Kidney (tissue), 14 donors: ENCODE measurements around the gene GALNT7. TPM values are rescaled to one million over a fixed set of nuclear protein-coding genes. Genes with fewer than 3 reads are reported as not detected.

Experiments
- DNase-seq, 5 donors: peaks; one replicate each; pipeline ENCODE4 v3.0.0-alpha.2; 2013 to 2020
- FAIRE-seq: peaks from 2 replicates; lab custom pipeline; 2012; peaks lifted over from hg19 to GRCh38; lab: Jason Lieb, UNC
- H3K27ac ChIP-seq, 2 donors: one replicate each; pipeline ENCODE4 v1.7.0; 2013; ENCODE audit warnings: low read depth in 2 of 2, low read length in 2 of 2, inconsistent platforms in 1 of 2
- H3K27me3 ChIP-seq: one replicate; pipeline ENCODE4 v1.7.1; 2013; ENCODE audit warnings: low read length, inconsistent platforms; ENCODE audit not compliant: control insufficient read depth, insufficient read depth
- H3K36me3 ChIP-seq, 3 donors: one replicate each; pipeline versions ENCODE4 v1.7.0 to v1.7.1; 2013; ENCODE audit warnings: low read length in 3 of 3, control low read depth in 1 of 3, inconsistent platforms in 1 of 3; ENCODE audit not compliant: insufficient read depth in 3 of 3, control insufficient read depth in 2 of 3
- H3K4me1 ChIP-seq, 3 donors: one replicate each; pipeline versions ENCODE4 v1.7.0 to v1.7.1; 2013; ENCODE audit warnings: low read length in 3 of 3, inconsistent platforms in 1 of 3, low read depth in 1 of 3; ENCODE audit not compliant: control insufficient read depth in 2 of 3, insufficient read depth in 2 of 3
- H3K4me3 ChIP-seq, 3 donors: one replicate each; pipeline versions ENCODE4 v1.7.0 to v1.8.1; 2013; ENCODE audit warnings: low read length in 3 of 3, control low read depth in 1 of 3, inconsistent platforms in 1 of 3
- H3K9ac ChIP-seq, 3 donors: one replicate each; pipeline versions ENCODE4 v1.7.0 to v1.7.1; 2013; ENCODE audit warnings: low read length in 3 of 3, control low read depth in 1 of 3, inconsistent platforms in 1 of 3
- H3K9me3 ChIP-seq, 3 donors: one replicate each; pipeline versions ENCODE4 v1.7.0 to v1.7.1; 2013; ENCODE audit warnings: low read length in 3 of 3, control low read depth in 1 of 3, inconsistent platforms in 1 of 3; ENCODE audit not compliant: control insufficient read depth in 2 of 3, insufficient read depth in 1 of 3
- intact Hi-C: fragments of 100-400 bp; cut with DNase I; formaldehyde crosslinking; loops from one replicate; pipeline ENCODE4 v1.11.1; 2022
- polyA plus RNA-seq: library from polyadenylated mRNA; stranded (reverse); fragments of 350-450 nt; fragmentation: Illumina TruSeq; extraction: RNeasy Lipid Tissue Mini Kit (QIAGEN cat#74804); gene quantifications from one replicate; pipeline ENCODE4 v1.2.3, GENCODE V29; 2014; ENCODE audit warnings: low read depth, low replicate concordance; ENCODE audit not compliant: insufficient read depth
- total RNA-seq: library from RNA; stranded (reverse); fragmentation: NEBNext Ultra II Directional; extraction: Animal tissue kit (Norgen Biotek cat#: 25700); gene quantifications from one replicate; pipeline ENCODE4 v1.2.1, GENCODE V29; 2021
- TF ChIP-seq, protein P1 (sequence below): IDR thresholded peaks from 3 replicates; pipeline ENCODE4 v1.5.1; 2012; ENCODE audit warnings: mild to moderate bottlenecking, moderate library complexity, borderline replicate concordance; ENCODE audit not compliant: insufficient read depth; ENCODE audit errors: extremely low read depth
- donor health status: control.
- donor health status: control.
- donor health status: control.
- donor health status: control.
- donor health status: control.
- donor health status: DM: yes; HTN: yes; CAD: no.
- donor health status: Normal renal cell carcinoma (clear cell type).

Gene GALNT7
- total and polyA plus RNA-seq, 2 donors from 2014 or later, result 3.8 to 25.6 TPM

DNA sequence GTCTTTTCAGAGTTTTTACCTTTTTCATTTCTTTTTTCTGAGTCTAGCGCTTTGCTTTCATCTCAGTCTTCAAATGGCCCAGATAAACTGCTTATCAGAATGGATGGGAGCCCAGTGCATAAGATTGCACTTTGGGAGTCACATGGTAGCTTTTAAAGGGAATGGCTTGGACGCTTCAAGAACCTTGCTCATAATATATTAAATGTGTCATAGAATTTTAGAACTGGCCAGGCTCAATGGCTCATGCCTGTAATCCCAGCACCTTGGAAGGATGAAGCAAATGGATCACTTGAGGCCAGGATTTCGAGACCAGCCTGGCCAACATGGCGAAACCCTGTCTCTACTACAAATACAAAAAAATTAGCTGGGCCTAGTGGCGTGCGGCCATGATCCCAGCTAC lies 97.1 kb downstream of the GALNT7 start:
- no peak for DNase-seq
- TF ChIP-seq, protein P1, sequence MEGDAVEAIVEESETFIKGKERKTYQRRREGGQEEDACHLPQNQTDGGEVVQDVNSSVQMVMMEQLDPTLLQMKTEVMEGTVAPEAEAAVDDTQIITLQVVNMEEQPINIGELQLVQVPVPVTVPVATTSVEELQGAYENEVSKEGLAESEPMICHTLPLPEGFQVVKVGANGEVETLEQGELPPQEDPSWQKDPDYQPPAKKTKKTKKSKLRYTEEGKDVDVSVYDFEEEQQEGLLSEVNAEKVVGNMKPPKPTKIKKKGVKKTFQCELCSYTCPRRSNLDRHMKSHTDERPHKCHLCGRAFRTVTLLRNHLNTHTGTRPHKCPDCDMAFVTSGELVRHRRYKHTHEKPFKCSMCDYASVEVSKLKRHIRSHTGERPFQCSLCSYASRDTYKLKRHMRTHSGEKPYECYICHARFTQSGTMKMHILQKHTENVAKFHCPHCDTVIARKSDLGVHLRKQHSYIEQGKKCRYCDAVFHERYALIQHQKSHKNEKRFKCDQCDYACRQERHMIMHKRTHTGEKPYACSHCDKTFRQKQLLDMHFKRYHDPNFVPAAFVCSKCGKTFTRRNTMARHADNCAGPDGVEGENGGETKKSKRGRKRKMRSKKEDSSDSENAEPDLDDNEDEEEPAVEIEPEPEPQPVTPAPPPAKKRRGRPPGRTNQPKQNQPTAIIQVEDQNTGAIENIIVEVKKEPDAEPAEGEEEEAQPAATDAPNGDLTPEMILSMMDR, result no peak
- no peaks in the 10 kb centered on the region for H3K4me1 ChIP-seq
- H3K36me3 ChIP-seq, result no peaks in the 10 kb centered on the region
- no peaks in the 10 kb centered on the region for H3K9me3 ChIP-seq
- no peak overlapping the region for H3K4me3 ChIP-seq
- H3K9ac ChIP-seq, result no peak overlapping the region
- no peak overlapping the region for H3K27ac ChIP-seq
- intact Hi-C loops, result no loop called here
- no peaks in the 10 kb centered on the region for H3K27me3 ChIP-seq
- FAIRE-seq, result no peak

DNA sequence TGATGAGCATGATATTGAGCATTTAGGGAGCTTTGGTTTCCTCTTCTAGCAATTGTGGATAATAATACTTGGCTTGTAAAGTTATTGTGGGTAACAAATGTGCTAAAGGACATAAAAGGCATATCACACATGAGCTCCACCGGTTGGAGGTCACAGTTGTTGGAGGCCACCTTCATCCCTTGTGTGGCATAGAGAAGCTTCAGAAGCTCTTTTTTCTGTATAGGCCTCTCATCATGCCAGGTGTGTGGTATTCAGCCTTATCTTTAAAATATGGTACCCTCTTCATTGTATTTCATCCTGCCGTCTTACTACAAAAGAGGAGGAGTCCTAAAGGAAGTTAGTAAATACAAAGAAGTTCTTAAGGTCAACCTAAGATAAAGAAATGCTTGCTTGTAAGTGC lies 99.1 kb downstream of the GALNT7 start:
- H3K27me3 ChIP-seq, result no peaks in the 10 kb centered on the region
- intact Hi-C loops, result no loop called here
- no peak overlapping the region for H3K9ac ChIP-seq
- no peaks in the 10 kb centered on the region for H3K36me3 ChIP-seq
- no peaks in the 10 kb centered on the region for H3K9me3 ChIP-seq
- DNase-seq, result no peak
- TF ChIP-seq, protein P1, result no peak
- no peak overlapping the region for H3K27ac ChIP-seq
- no peaks in the 10 kb centered on the region for H3K4me1 ChIP-seq
- FAIRE-seq, result no peak
- no peak overlapping the region for H3K4me3 ChIP-seq

DNA sequence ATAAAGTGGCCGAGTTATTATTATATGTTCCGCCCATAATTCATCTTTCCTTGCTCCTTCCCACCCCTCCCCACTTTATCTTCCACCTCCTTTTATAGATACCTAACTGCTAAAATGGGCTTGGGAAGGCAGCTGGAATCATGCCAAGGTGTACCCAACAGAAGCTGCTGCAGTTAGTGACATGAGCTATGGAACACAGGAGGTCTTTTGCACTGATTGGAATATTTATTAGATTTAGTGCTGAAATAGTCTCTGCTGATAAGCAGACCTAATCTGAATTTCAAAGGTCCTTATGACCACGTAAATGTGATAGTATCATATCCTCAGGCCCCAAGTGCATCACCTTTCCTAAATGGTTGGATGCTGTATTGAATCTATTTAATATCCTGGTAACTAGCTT lies 100.7 kb downstream of the GALNT7 start:
- DNase-seq (no peak), FAIRE-seq (no peak)
- Histone ChIP-seq H3K36me3 (no peaks in the 10 kb centered on the region), H3K9me3 (no peaks in the 10 kb centered on the region), H3K4me3 (no peak overlapping the region), H3K9ac (no peak overlapping the region), H3K27ac (no peak overlapping the region), H3K27me3 (no peaks in the 10 kb centered on the region), H3K4me1 (no peaks in the 10 kb centered on the region)
- intact Hi-C loops, result no loop called here
- TF ChIP-seq, protein P1, result no peak
